Measurements from ENCODE around the gene P2RX1.
A peak's percentile ranks its signal among the peaks of the same experiment; 100 is the strongest.

Gene P2RX1

DNA sequence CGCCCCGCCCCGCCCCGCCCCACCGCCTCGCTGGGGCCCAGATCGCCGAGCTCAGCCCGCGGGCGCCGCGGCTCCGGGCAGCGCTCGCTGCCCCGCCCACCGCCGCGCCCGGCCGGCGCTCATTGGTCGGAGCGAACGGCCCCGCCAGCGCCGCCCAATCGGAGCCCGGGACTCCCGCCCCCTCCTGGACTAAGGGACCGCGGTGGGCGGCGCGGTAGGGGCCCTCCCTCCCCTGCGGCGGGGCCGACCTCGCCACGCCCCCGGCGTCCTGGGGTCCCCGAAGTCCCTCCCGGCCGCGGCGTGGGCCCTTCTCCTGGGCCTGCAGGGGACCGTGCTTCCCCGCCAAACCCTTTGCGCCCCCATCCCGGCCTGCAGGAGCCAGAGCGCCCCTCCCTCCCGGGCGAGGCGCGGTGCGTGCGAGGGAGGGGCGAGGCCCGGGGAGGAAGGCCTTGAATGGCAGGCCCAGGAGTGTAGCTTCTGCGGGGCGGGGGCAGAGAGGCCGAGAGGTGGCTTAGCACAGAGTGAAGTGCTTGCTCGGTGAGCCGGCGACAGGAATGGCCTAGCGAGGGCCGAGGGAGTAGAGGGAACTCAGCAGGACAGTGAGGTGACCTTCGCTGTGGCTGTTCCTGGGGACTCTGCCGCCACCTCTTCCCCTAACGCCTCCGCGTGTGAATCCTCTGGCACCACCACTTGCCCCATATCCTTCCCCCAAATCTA is 23.1 kb downstream of the P2RX1 start, which contains the start of gene CAMKK1:
CAMKK1 (minus strand) TSS at position 51 of the 717 bp plus-strand sequence. CDS start 7,366 bp downstream, outside the sequence.
- peak within 1 kb of the TSS; percentile 60 for H3K4me3 ChIP-seq (replicated peaks; ENCODE audit: low read depth, low read length)
- no peaks in the 10 kb centered on the region; the same call in 1 of the 2 replicates for H3K27me3 ChIP-seq (replicated peaks; ENCODE audit: control insufficient read depth, insufficient read depth, low read length)
- DNase-seq (ENCODE audit: extremely low read depth, insufficient read length) = peak; percentile 90
- TF ChIP-seq, protein P1, sequence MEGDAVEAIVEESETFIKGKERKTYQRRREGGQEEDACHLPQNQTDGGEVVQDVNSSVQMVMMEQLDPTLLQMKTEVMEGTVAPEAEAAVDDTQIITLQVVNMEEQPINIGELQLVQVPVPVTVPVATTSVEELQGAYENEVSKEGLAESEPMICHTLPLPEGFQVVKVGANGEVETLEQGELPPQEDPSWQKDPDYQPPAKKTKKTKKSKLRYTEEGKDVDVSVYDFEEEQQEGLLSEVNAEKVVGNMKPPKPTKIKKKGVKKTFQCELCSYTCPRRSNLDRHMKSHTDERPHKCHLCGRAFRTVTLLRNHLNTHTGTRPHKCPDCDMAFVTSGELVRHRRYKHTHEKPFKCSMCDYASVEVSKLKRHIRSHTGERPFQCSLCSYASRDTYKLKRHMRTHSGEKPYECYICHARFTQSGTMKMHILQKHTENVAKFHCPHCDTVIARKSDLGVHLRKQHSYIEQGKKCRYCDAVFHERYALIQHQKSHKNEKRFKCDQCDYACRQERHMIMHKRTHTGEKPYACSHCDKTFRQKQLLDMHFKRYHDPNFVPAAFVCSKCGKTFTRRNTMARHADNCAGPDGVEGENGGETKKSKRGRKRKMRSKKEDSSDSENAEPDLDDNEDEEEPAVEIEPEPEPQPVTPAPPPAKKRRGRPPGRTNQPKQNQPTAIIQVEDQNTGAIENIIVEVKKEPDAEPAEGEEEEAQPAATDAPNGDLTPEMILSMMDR (IDR thresholded peaks at IDR 0.05; ENCODE audit: insufficient read depth, low read length, poor library complexity, severe bottlenecking) = no peak
- H3K36me3 ChIP-seq (ENCODE audit: control insufficient read depth, insufficient read depth, low read length) = no peaks in the 10 kb centered on the region

DNA sequence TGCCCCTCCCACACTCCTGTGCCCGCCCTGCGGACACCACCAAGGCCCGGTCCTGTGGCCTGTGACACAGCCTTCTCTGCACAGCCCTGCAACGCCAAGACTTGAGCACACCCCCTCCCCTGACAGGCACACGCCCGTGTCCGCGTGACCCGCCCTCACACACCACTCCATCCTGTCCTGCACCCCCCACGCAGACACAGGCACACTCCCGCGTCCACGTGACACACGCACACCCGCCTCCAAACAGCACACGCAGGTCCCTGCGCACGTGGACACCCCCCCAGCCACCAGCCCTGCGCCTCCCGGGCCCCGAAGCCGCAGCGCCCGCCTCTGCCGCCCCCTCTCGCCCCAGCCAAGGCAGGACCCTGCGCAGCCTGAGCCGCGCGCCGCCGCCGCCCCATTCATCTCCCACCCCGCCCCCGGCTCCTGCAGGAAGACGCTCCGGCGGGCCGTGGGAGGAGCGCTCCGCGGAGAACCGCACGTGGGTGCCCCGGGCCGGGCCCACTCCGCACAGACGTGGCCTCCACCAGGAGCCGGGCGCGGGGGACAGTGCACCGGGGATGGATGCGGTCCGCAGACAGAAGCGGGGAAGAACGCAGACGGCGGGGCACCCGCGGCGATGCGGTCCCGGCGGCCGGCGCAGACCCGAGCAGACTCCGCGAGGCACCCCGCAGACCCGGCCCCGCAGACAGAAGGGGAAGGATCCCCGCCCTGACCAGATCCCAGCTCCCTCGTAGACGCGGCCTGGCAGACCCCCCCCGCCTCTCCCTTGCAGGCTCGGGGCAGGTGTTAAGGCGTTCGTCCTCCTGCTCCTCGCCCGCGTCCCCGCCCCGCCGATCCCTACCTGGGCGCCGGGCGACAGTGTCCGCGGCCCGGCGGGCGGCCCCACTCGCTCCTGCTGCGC is 23.9 kb downstream of the P2RX1 start:
- Histone ChIP-seq H3K36me3 (ENCODE audit: control insufficient read depth, insufficient read depth, low read length) (no peaks in the 10 kb centered on the region), H3K27me3 (replicated peaks; ENCODE audit: control insufficient read depth, insufficient read depth, low read length) (no peaks in the 10 kb centered on the region; the same call in 1 of the 2 replicates), H3K4me3 (replicated peaks; ENCODE audit: low read depth, low read length) (peak overlapping the region; percentile 60)
- peak; percentile 59 for DNase-seq (ENCODE audit: extremely low read depth, insufficient read length)
- TF ChIP-seq, protein P1 (IDR thresholded peaks at IDR 0.05; ENCODE audit: insufficient read depth, low read length, poor library complexity, severe bottlenecking) = no peak

DNA sequence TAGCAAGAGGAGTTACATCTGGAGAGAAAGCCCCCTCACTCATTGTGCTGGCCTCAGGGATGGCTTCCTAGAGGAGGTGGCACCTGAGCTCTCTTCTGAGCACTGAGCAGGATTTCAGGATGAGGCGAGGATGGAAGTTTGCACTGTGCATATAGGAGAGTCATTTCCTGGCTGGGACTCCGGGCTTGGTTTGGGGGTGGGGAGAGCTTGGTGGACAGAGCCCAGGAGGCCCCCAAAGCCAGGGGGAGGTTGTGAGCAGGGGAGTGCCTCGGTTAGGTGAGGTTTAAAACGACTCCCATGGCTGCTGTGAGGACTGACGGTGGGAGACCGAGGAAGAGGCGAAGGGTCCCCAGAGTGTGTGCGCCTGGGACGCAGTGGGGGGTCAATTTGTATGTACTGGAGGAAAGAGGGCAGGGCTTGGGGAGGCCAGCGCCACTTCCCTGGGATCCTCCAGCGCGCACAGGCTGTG is 24.6 kb downstream of the P2RX1 start:
- Histone ChIP-seq H3K36me3 (ENCODE audit: control insufficient read depth, insufficient read depth, low read length) (no peaks in the 10 kb centered on the region), H3K27me3 (replicated peaks; ENCODE audit: control insufficient read depth, insufficient read depth, low read length) (no peaks in the 10 kb centered on the region; the same call in 1 of the 2 replicates), H3K4me3 (replicated peaks; ENCODE audit: low read depth, low read length) (peak overlapping the region; percentile 60)
- no peak for DNase-seq (ENCODE audit: extremely low read depth, insufficient read length)
- TF ChIP-seq, protein P1 (IDR thresholded peaks at IDR 0.05; ENCODE audit: insufficient read depth, low read length, poor library complexity, severe bottlenecking) = no peak

DNA sequence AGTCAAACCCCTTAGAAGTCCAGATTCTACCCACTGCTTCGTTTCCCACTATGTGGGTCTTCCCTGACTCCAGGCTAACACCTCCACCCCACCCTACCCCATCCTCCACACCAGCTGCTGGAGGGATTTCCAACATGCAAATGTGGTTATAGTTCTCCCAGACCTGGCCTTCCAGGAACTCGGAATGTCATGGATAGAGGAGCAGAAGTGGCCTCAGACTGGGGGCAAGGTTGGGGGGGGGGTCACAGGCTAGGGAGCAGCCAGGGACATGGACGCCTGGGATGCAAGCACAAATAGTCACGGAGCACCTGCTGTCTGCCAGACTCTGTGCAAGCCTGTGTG is 25.4 kb downstream of the P2RX1 start:
- TF ChIP-seq, protein P1 (IDR thresholded peaks at IDR 0.05; ENCODE audit: insufficient read depth, low read length, poor library complexity, severe bottlenecking) = no peak
- no peak for DNase-seq (ENCODE audit: extremely low read depth, insufficient read length)
- Histone ChIP-seq H3K4me3 (replicated peaks; ENCODE audit: low read depth, low read length) (no peak overlapping the region), H3K27me3 (replicated peaks; ENCODE audit: control insufficient read depth, insufficient read depth, low read length) (no peaks in the 10 kb centered on the region; the same call in 1 of the 2 replicates), H3K36me3 (ENCODE audit: control insufficient read depth, insufficient read depth, low read length) (no peaks in the 10 kb centered on the region)

DNA sequence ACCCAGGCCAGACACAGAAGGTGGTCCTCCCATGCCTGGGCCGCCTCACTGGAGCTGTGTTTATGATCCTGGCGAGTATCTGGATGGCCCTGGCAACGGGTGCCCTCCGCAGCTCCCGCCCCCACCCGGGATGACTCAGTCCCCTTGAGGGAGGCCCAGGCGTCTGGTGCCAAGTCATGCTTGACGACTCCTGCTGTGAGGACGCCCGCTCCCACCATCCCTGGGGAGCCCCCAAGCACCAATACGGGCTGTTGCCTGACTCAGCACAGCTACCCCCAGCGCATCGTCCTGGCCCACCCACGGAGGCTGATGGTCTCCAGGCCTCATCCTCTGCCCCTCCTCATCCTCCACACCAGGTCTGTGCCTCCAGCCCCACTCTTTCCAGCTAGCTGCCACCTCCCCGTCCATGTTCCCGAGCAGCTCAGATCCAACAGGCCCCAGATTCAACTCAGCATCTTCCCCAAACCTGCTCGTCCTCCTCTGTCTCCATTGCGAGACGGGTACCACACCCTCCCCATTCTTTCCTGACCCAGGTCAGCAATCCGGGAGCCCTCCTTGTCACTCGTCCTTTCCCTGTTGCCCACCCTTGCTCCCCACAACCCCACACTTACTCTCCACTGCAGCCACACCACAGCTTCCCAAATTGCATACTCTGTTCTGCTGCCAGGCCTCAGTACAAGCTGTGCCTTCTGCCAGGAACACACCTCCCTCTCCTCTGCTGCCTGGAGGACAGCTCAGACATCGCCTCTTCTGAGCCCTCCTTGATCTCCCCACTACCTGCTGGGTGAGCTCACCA is 26.0 kb downstream of the P2RX1 start:
- no peak for DNase-seq (ENCODE audit: extremely low read depth, insufficient read length)
- Histone ChIP-seq H3K36me3 (ENCODE audit: control insufficient read depth, insufficient read depth, low read length) (no peaks in the 10 kb centered on the region), H3K4me3 (replicated peaks; ENCODE audit: low read depth, low read length) (no peak overlapping the region), H3K27me3 (replicated peaks; ENCODE audit: control insufficient read depth, insufficient read depth, low read length) (no peaks in the 10 kb centered on the region; the same call in 1 of the 2 replicates)
- TF ChIP-seq, protein P1 (IDR thresholded peaks at IDR 0.05; ENCODE audit: insufficient read depth, low read length, poor library complexity, severe bottlenecking) = no peak
